K562 (cell line): ENCODE measurements around the gene MC5R. TPM values are rescaled to one million over a fixed set of nuclear protein-coding genes. Genes with fewer than 3 reads are reported as not detected.

Source experiments
- ATAC-seq: fragments of 200-7000 bp; cut with Tn5 transposase; 3 replicates; pipeline ENCODE4 v1.9.1; 2020; ENCODE audit warnings: moderate library complexity
- BruUV-seq: library from RNA; stranded (reverse); fragments of 400-500 nt; replicated peaks from 2 replicates; lab custom pipeline; 2021; lab: Mats Ljungman, UMichigan
- CTCF ChIA-PET: fragments of 300-600 bp; formaldehyde crosslinking; extraction: SDS; loops from one replicate; lab custom pipeline; 2021; ENCODE audit warnings: low intra/inter-chr PET ratio; lab: Yijun Ruan, JAX
- POLR2A ChIA-PET: fragments of 300-600, 350-650 bp; sonication (Branson Sonifier 250); formaldehyde crosslinking; extraction: SDS; loops from one replicate; lab custom pipeline; 2021; ENCODE audit warnings: antibody characterized with exemption, inconsistent platforms; lab: Yijun Ruan, JAX
- DNase-seq, 4 experiments: peaks; one replicate each; pipeline versions ENCODE4 v3.0.0 to v3.0.0-alpha.2; 2011 to 2018; ENCODE audit warnings: low spot score in 3 of 4, mixed read lengths in 3 of 4; ENCODE audit errors: extremely low read depth in 1 of 4
- FAIRE-seq: peaks from 2 replicates; lab custom pipeline; 2011; peaks lifted over from hg19 to GRCh38; lab: Jason Lieb, UNC
- H2AFZ ChIP-seq: 2 replicates; pipeline ENCODE4 v1.6.0; 2011; ENCODE audit warnings: low read depth, low read length, control low read depth, inconsistent platforms
- H3K27ac ChIP-seq: fragments of 200-600 bp; 3 replicates; pipeline ENCODE4 v1.8.0; 2011; ENCODE audit warnings: low read depth, mild to moderate bottlenecking, control low read depth, inconsistent platforms, low read length, moderate library complexity, mixed read lengths; ENCODE audit errors: extremely low read depth
- H3K27me3 ChIP-seq, 2 experiments: fragments of 300-600 bp in 1 of 2; 2 replicates in 1 of 2; 3 replicates in 1 of 2; pipeline versions ENCODE4 v1.6.0 to v1.8.0; 2011; ENCODE audit warnings: inconsistent platforms in 2 of 2, low read length in 2 of 2, mild to moderate bottlenecking in 1 of 2, mixed read lengths in 1 of 2, moderate library complexity in 1 of 2; ENCODE audit not compliant: control insufficient read depth in 2 of 2, insufficient read depth in 2 of 2
- H3K36me3 ChIP-seq: fragments of 300-600 bp; 3 replicates; pipeline ENCODE4 v1.8.0; 2011; ENCODE audit warnings: mild to moderate bottlenecking, low read length, inconsistent platforms; ENCODE audit not compliant: control insufficient read depth, insufficient read depth
- H3K4me1 ChIP-seq, 2 experiments: fragments of 200-600 bp in 1 of 2; replicated peaks in 1 of 2; 2 replicates in 1 of 2; 3 replicates in 1 of 2; pipeline versions ENCODE4 v1.5.1 to v1.8.0; 2011; ENCODE audit warnings: inconsistent platforms in 2 of 2, low read length in 2 of 2, mild to moderate bottlenecking in 1 of 2, mixed read lengths in 1 of 2, moderate library complexity in 1 of 2; ENCODE audit not compliant: control insufficient read depth in 2 of 2, insufficient read depth in 2 of 2
- H3K4me2 ChIP-seq: 2 replicates; pipeline ENCODE4 v1.6.1; 2011; ENCODE audit warnings: low read length, control low read depth, inconsistent platforms, mixed read lengths; ENCODE audit not compliant: insufficient read depth
- H3K4me3 ChIP-seq: fragments of 200-600 bp; sonication (generic), shearing (Covaris generic); 2 replicates; pipeline ENCODE4 v1.5.1; 2016; ENCODE audit warnings: control low read depth, inconsistent platforms
- H3K79me2 ChIP-seq: fragments of 200-600 bp; 3 replicates; pipeline ENCODE4 v1.8.0; 2011; ENCODE audit warnings: low read length, inconsistent platforms; ENCODE audit not compliant: control insufficient read depth, insufficient read depth
- H3K9ac ChIP-seq, 2 experiments: 2 replicates each; pipeline versions ENCODE4 v1.6.0 to v1.6.1; 2011; ENCODE audit warnings: low read depth in 2 of 2, low read length in 2 of 2, control low read depth in 1 of 2, inconsistent platforms in 1 of 2, mild to moderate bottlenecking in 1 of 2, mixed read lengths in 1 of 2; ENCODE audit not compliant: insufficient read depth in 1 of 2
- H3K9me1 ChIP-seq: one replicate; pipeline ENCODE4 v1.6.0; 2011; ENCODE audit warnings: inconsistent platforms, mild to moderate bottlenecking, low read length, moderate library complexity; ENCODE audit not compliant: control insufficient read depth, insufficient read depth
- H3K9me3 ChIP-seq: replicated peaks from 2 replicates; pipeline ENCODE4 v1.5.1; 2011; ENCODE audit warnings: low read depth, low read length, inconsistent platforms; ENCODE audit not compliant: control insufficient read depth, insufficient read depth
- H4K20me1 ChIP-seq: replicated peaks from 2 replicates; pipeline ENCODE4 v1.6.1; 2011; ENCODE audit warnings: low read length, inconsistent platforms, mixed read lengths; ENCODE audit not compliant: control insufficient read depth, insufficient read depth
- NFIC ChIP-seq: fragments of 450-650 bp; IDR thresholded peaks from 2 replicates; pipeline ENCODE4 v1.6.1; 2017; ENCODE audit warnings: mild to moderate bottlenecking, inconsistent platforms
- PTRF ChIP-seq: fragments of 450-650 bp; IDR thresholded peaks from 2 replicates; pipeline ENCODE4 v1.6.1; 2016; ENCODE audit warnings: mild to moderate bottlenecking, missing genetic modification characterization, missing compliant biosample characterization
- SMARCA4 ChIP-seq: fragments of 450-650 bp; IDR thresholded peaks from 2 replicates; pipeline ENCODE4 v1.6.1; 2016
- ZKSCAN8 ChIP-seq: fragments of 200-800 bp; sonication (Bioruptor generic); IDR thresholded peaks from 2 replicates; pipeline ENCODE4 v1.6.1; 2016; ENCODE audit warnings: missing genetic modification characterization, missing compliant biosample characterization
- ZNF175 ChIP-seq: fragments of 200-800 bp; sonication (Bioruptor generic); IDR thresholded peaks from 2 replicates; pipeline ENCODE4 v1.6.1; 2016; ENCODE audit warnings: low read depth, mild to moderate bottlenecking, missing genetic modification characterization, missing compliant biosample characterization
- WGBS: fragments of 100-300 bp; shearing (Covaris generic); methylation state at CpG from one replicate; pipeline ENCODE4 v1.1.6; 2016; ENCODE audit warnings: low coverage, mixed read lengths; ENCODE audit not compliant: insufficient coverage; ENCODE audit errors: missing lambda C conversion rate; 5-methylcytosine and 5-hydroxymethylcytosine counted together
- in situ Hi-C: fragments of 300-500 bp; cut with MboI; formaldehyde crosslinking; loops from 4 replicates; pipeline ENCODE4 v1.15.0; 2018; ENCODE audit warnings: inconsistent platforms, mixed read lengths
- intact Hi-C: fragments of 100-400 bp; cut with micrococcal nuclease; formaldehyde crosslinking; loops from 2 replicates; pipeline ENCODE4 v1.14.2; 2022
- polyA plus RNA-seq, 8 experiments: library from polyadenylated mRNA; depleted of rRNA in 4 of 8; stranded (reverse) in 5 of 8; unstranded in 3 of 8; fragments of >200 nt; fragmentation: Nextera tagmentation in 2 of 8; fragmentation: Illumina TruSeq in 1 of 8; extraction: Ambion mirVana in 2 of 8; extraction: Trizol in 1 of 8; gene quantifications; 2 replicates each; pipeline versions ENCODE4 v1.2.1 to v1.2.3, GENCODE V29; 2011 to 2014; ENCODE audit warnings: inconsistent platforms in 1 of 8, missing spikeins in 1 of 8
- total RNA-seq, 7 experiments: library from RNA; depleted of rRNA in 6 of 7; stranded (reverse); fragments of >200 nt in 6 of 7; fragmentation: Illumina TruSeq in 2 of 7; extraction: Trizol in 2 of 7; gene quantifications; 2 replicates each; pipeline versions ENCODE4 v1.2.1 to v1.2.3, GENCODE V29; 2011 to 2021; ENCODE audit warnings: low replicate concordance in 1 of 7
- TF ChIP-seq, protein P1 (sequence below): fragments of 250-450 bp; sonication (Bioruptor Pico); IDR thresholded peaks from 2 replicates; pipeline ENCODE4 v1.6.1; 2021; ENCODE audit warnings: mild to moderate bottlenecking
- TF ChIP-seq, protein P2 (sequence below): sonication (generic); formaldehyde crosslinking; IDR thresholded peaks from 2 replicates; pipeline ENCODE4 v1.8.1; 2023; ENCODE audit warnings: mild to moderate bottlenecking, missing genetic modification reagents

Gene MC5R
- total and polyA plus RNA-seq, 9 of the 15 experiments (the other 6 are each of a cell fraction or from before 2014, with no cell fraction given) = not detected

DNA sequence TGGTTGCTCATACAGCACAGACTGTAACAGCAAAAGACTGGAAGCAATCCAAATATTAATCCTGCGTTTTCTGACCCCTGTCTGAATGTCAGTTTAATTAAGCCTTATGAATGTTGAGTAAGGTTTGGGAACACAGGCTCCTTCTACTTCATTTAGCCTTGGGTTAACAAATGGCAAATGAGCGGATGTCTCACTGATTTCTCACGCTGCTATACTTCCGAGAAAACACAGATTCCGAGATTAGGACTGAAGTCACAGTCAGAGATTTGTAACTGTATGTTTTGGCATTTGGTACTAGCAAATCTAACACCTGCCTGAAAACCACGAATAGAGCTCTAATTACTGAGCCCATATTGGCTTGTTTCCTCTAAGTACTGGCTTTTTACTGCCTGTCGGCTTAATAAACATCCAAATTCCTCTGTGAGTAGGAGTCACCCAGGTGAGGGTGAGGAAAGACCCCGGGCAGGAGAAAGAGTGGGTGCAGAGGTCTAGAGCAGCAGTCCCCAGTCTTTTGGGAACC lies 10.6 kb downstream of the MC5R start:
- WGBS = under 1% methylated on average over 8 of the region's 8 CpGs
- ChIA-PET POLR2A (no interaction called here), CTCF (no interaction called here)
- BruUV-seq = no TSS peak
- intact Hi-C loops = no loop called here
- Histone ChIP-seq H2AFZ (no peak overlapping the region), H3K9me1 (no peaks in the 10 kb centered on the region), H4K20me1 (no peaks in the 10 kb centered on the region), H3K27ac (no peak overlapping the region), H3K9ac (no peak overlapping the region), H3K9me3 (no peaks in the 10 kb centered on the region), H3K27me3 (no peaks in the 10 kb centered on the region; a peak in 1 of 5 replicates), H3K79me2 (no peaks in the 10 kb centered on the region), H3K36me3 (no peaks in the 10 kb centered on the region), H3K4me2 (no peak overlapping the region), H3K4me3 (no peak overlapping the region), H3K4me1 (peaks cover 0 to 9% of the 10 kb centered on the region in 2 experiments; a peak in 3 of 5 replicates)
- DNase-seq (no peak), ATAC-seq (no peak), FAIRE-seq (no peak)
- TF ChIP-seq, protein P1, sequence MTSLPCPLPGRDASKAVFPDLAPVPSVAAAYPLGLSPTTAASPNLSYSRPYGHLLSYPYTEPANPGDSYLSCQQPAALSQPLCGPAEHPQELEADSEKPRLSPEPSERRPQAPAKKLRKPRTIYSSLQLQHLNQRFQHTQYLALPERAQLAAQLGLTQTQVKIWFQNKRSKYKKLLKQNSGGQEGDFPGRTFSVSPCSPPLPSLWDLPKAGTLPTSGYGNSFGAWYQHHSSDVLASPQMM (CRISPR knock-in tag) = no peak
- TF ChIP-seq NFIC = no peak
- no peak for TF ChIP-seq ZNF175 (CRISPR knock-in tag)
- no peak for TF ChIP-seq SMARCA4
- TF ChIP-seq, protein P2, sequence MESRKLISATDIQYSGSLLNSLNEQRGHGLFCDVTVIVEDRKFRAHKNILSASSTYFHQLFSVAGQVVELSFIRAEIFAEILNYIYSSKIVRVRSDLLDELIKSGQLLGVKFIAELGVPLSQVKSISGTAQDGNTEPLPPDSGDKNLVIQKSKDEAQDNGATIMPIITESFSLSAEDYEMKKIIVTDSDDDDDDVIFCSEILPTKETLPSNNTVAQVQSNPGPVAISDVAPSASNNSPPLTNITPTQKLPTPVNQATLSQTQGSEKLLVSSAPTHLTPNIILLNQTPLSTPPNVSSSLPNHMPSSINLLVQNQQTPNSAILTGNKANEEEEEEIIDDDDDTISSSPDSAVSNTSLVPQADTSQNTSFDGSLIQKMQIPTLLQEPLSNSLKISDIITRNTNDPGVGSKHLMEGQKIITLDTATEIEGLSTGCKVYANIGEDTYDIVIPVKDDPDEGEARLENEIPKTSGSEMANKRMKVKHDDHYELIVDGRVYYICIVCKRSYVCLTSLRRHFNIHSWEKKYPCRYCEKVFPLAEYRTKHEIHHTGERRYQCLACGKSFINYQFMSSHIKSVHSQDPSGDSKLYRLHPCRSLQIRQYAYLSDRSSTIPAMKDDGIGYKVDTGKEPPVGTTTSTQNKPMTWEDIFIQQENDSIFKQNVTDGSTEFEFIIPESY (CRISPR knock-in tag) = no peak
- TF ChIP-seq PTRF = no peak
- no peak for TF ChIP-seq ZKSCAN8 (CRISPR knock-in tag)
- in situ Hi-C loops = loop anchor here (10.0 kb wide), 1 partner anchor 250 kb away; no protein-coding TSS in a partner anchor
